Right renal pelvis (tissue), 4 donors: ENCODE results near the gene LIF. TPM values are rescaled to one million over a fixed set of nuclear protein-coding genes. Genes with fewer than 3 reads are reported as not detected.
"Not testable (repeated sequence)": the region's sequence is repeated elsewhere in the genome, so short reads cannot be mapped to it uniquely, and the experiment has no call there.

Experiments used
- DNase-seq, 4 donors: peaks; one replicate each; pipeline ENCODE4 v3.0.0-alpha.2; 2013; ENCODE audit warnings: low read depth in 4 of 4, low spot score in 3 of 4, missing footprints in 1 of 4
- polyA plus RNA-seq, 4 donors: library from polyadenylated mRNA; unstranded; fragments of 120-200 nt; gene quantifications; one replicate each; pipeline ENCODE4 v1.2.1, GENCODE V29; 2013; ENCODE audit not compliant: insufficient read length in 4 of 4

Gene LIF
- polyA plus RNA-seq, 4 donors, result 1.8 to 2.0 (median 1.9) TPM

DNA sequence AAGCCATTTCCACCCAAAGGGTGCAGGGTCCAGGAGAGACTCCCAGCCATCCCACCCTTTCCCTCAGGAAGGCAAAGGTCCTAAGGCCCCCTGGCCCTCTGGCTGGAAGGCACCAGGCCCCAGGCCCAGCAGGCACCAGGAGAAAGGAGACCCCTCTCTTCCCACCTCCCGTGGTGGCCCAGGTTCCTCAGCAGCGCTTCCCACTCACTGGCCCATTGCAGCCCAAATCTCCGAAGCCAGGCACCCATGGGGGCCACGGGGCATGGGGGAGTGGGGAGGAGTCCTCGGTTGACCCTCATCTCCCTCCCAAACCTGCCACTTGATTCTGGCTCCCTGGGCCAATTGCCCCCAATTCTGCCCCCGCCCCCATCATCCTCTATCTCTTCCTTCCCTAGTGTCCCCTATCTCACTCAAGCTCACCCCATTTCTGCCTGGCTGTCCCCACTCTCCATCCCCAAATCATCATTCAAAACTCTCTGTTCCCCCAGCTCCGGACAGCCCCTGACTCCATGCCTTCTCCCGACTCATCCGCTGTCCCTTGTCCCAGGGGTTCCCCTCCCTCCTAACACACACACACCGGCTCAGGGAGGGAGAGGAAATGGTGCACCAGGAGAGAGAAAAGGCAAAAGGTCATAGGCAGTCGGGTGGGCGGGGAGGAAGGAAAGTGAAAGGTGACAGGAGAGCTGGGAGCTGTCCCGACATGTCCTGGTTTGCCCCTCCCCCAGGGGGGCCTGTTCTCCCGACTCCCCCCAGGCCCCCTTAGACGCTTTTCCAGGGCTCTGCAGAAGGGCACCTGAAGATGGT, 1.2 kb downstream of the LIF start:
- no peak for DNase-seq

DNA sequence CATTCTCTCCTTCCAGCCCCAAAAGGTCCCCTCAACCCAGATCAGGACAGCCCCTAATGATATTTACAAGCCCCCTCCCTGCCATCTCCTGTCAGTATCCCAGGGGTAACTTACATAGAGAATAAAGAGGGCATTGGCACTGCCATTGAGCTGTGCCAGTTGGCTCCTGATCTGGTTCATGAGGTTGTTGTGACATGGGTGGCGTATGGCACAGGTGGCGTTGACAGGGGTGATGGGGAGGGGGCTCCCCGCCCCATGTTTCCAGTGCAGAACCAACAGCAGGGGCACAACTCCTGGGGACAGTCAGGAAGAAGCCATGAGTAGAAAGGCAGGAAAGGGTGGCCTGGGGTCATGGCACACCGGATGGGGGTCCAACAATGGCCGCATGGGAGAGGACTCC, 1.9 kb downstream of the LIF start:
- no peak for DNase-seq

DNA sequence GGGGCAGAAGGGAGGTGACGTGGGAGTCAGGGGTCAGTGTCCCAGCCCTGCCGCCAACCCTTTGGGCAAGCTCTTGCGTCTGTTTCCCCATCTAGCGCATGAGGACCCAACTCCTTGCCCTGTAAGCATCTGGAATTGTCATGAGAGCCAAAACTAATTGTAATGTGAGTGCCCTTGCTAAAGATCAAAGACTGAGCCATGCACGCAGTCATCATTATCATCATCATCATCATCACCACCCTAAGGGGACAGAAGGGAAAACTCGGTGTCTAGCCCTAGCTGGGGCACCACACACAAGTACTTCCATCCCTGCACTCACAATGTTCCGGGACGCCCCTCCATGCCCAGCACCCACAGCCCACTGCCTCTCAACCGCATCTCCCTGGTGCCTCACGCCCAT, 2.5 kb downstream of the LIF start:
- DNase-seq, result no peak

DNA sequence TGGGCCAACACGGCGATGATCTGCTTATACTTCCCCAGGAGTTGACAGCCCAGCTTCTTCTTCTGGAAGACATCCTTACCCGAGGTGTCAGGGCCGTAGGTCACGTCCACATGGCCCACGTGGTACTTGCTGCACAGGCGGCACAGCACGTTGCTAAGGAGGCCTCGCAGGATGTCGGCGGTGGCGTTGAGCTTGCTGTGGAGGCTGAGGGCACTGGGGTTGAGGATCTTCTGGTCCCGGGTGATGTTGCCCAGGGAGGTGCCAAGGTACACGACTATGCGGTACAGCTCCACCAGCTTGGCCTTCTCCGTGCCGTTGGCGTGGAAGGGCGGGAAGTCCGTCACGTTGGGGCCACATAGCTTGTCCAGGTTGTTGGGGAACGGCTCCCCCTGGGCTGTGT, 2.9 kb downstream of the LIF start:
- DNase-seq, result no peak

DNA sequence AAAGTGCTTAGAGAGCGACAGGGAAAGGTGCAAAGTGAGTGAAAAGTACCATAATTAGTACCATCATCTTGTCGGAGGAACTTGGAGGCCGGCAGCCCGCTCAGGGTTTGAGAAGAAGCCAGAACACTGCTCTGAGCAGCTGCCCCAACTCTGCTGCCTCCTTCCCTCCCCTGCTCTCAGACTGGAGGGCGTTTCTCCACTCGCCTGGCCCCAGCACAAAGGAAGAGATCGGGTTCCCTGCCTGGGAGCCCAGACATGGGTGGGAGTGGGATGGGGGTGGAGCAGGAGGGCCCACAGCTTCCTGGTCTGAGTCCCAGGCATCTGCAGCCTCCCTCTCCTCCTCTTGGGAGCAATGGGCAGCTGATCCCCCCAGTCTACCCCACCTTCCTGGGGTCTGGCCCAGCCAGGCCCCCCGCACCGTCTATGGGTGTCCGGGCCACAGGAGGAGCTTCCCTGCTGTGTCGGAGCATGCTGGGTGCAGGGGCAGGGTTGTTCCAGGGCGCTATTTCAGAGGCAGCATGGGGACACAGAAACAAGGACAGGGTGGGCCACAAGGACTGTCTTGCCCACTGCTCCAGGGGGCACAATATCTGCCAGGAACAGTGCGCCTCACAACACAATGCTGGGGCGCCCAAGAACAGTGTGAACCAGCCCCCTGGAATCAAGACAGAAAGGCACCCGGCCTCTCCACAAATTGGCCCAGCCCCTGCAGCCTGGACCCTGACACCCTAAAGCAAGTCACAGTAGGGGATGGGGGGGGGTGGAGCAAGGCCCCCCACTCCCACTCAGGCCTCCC, 4.8 kb downstream of the LIF start:
- no peak for DNase-seq

DNA sequence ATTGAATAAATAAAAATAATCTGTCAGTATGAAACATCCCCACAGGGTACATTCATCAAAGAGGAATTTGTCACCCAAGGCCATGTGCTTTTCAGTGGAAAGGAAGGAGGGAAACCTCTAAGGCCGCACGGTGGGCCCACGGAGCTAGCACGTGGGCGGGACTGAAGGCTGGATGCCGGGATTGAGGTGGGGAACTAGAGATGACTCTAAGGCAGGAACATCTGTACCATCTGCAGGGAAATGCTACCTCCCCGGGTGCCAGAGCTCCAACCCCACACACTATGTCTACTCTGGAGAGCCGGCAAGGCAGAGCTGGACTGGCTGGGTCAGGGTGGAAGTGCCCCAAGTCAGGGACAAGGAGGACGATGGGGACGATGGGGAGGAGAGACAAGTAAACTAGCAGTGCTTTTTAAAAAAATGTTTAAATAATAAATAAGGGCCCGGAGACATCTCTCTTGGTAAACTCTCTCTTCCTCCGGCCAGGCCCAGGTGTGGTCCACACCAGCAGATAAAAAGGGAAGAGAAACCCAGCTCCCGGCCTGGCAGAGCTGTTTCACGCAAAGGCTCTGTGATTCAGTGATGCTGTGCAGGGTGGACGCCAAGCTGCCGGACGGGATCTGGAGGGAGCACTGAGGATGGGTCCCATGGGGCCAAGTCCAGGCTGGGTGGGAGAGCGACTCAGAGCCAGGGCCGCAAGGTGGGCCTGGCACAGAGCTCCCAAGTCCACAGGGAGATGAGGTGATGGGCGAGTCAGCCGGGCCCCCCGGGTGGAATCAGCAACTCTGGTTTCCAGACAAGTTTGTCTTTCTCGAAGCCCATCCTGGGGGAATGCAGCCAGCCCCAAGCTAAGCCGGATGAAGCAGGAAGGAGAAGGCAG, 5.8 kb downstream of the LIF start:
- DNase-seq, result no peak

DNA sequence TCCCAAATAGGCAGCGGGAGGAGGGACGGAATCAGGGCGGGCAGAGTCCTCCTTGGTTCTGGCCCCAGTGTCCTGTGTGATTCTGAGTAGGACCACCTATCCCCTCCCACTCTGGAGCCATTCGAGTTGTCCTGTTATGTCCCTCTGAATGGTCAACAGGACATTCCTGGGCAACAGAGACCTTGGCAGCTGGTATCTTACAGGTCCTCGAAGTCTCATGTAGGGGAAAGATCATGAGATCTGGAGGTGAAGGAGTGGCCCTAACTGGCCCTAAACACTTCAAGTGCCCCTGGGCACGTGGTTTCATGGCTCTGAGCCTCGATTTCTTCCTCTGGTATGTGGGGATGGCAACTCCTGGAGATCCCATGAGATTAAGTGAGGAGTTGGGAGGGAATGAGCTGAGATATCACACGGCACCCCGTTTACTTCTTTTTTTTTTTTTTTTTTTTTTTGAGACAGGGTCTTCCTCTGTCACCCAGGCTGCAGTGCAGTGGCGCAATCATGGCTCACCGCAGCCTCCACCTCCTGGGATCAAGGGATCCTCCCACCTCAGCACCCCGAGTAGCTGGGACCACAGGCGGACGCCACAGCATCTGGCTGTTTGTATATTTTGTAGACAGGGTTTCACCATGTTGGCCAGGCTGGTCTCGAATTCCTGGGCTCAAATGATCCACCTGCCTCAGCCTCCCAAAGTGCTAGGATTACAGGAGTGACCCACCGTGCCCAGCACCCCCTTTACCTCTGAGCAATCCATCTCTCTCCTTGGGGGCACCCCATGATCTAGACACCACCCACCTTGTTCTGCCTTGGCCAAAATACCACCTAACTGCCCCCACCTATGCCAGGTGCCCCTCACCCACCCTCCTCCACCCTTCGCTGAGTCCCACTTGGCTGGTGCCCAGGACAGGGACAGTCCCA, 6.8 kb downstream of the LIF start:
- no peak for DNase-seq

DNA sequence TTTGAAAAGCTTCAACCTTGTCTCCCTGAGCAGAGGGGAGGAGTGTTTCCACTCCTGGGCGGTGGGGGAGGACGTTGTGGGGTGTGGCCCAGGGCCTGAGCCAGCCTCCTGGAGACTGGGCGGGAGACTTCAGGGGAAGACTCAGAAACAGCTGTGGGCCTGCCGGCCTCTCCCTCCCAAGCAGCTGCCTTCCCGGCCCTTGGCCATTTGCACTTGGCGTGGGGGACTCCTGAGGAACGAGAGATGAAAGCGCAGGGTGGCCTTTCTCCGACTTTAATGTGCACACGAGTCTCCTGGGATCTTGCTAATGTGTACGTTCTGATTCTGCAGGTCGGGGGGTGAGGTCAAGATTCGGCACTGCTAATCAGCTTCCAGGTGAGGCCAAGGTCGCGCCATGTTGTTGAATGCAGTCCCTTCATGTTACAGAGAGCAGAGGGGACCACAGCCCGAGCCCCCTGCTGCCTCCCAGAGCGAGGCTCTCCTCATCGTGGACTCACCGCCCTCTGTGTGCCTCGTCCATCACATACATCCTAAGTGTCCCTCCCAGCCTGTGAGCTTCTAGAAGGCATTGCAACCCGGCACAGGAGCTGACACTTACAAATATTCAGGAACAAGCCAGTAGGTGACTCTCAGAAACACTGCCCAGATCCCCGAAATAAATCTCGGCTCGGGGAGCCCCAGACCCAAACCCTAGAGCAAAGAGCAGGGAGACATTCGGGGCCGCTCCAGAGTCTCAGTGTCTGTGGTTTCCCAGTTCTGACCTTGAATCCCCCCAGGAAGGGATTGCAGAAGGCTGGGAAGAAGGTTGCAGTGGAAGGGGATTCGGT, 7.7 kb downstream of the LIF start:
- DNase-seq, result no peak

DNA sequence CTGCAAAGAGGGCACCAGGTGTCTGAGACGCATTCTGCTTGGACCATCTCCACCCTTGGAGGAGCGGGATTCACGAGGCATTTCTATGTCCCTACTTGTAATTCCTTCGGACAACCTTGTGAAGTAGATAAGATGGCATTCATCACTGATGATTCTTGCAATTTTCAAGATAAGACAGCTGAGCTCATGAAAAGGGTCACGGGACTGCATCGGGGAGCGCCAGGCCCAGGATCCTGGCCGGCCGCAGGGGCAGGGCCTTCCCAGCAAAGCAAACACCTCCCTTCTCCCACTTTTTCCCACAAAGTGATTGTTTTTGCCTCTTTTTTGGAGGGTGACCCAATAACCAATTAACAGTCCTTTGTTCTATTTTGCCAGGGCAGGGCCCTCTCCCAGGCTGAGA, 8.4 kb downstream of the LIF start:
- no peak for DNase-seq

DNA sequence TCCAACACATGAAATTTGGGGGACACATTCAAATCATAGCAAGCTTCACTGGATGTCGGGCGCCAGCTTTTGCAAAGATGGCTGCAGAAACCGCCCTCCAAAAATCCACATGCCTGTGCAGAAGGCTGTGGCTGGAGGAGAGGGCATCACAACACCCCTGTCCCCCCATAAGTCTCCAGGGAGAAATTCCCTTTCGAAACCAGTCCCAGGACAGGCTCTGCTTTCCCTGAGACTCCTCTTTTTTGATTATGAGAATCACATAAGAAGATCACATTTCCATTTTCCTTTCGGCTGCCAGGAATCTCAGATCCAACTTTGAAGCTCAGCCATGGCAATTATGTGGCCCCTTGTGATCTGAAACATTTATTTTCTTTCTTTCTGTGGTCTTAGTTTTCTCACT, 9.7 kb downstream of the LIF start:
- DNase-seq, result no peak

DNA sequence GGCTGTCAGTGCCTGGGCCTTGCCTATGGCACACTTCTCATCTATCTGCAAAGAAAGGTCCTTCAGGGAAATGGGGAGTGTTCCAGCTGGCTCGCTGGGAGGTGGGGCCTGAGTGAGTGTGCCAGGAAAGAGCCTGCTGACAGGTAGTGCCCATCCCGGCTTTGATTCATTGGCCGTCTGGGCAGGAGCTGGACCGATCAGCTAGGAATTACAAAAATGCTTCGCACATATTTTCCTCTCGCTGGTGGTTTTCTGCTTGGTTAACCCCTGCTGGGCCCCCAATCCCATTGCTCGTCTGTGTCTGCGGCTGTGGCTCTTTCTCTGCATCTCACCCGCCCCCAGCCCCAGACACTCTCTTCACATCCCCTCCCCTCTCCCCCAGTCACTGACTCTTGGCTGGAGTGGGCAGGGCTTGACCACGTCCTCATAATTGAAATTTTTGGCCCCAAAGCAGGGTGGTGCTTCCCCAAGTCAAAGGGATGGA, 10.8 kb downstream of the LIF start:
- DNase-seq, result no peak

DNA sequence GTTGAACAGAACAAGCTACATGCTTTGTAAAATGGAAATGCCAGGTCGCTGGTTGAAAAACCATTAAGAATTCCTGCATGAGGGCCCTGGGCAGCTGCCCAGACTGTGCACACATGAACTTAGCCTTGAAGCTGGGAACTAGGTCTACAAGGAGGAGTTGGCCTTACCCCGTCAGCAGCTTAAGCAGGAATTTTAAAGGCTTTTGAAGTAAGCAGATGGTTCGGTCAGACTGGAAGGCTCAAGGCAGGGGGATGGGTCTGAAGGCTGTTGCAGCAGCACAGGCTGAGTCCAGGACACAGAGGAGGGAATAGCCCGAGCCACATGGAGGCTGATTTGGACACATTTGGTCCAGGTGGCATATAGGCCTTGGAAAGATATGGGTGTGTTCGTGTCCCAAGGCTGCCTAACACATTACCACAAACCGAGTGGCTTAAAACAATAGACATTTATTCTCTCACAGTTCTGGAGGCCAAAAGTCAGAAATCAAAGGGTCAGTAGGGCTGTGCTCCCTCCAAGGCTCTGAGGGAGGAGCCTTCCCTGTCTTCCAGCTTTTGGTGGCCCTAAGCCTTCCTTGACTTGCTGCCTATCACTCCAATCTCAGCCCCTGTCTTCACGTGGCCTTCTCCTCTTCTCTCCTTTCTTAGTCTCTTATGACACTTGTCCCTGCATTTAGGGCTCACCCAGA, 11.6 kb downstream of the LIF start:
- DNase-seq, result no peak

DNA sequence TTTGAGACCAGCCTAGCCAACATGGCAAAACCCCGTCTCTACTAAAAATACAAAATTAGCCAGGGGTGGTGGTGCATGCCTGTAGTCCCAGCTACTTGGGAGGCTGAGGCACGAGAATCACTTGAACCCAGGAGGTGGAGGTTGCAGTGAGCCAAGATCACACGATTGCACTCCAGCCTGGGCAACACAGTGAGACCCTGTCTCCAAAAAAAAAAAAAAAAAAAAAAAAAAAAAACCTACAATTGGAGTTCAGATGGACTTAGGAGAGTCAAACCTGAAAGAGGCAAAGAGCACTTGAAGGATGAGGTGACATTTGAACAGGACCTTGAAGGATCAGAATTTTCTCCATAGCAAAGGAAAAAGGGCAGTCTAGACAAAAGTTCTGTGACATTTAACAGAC, 12.2 kb downstream of the LIF start:
- DNase-seq, result not testable (repeated sequence)

DNA sequence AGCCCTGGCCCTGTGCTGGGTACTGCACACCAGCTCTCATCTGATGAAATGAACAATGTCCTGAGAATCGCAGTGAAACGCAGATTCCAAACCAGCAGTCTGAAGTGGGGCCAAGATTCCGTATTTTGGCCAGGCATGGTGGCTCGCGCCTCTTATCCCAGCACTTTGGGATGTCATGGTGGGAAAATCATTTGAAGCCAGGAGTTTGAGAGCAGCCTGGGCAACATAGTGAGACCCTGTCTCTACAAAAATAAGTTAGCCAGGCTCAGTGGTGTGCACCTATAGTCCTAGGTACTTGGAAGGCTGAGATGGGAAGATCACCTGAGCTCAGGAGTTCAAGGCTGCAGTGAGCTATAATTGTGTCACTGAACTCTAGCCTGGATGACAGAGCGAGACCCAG, 13.0 kb downstream of the LIF start:
- no peak for DNase-seq

DNA sequence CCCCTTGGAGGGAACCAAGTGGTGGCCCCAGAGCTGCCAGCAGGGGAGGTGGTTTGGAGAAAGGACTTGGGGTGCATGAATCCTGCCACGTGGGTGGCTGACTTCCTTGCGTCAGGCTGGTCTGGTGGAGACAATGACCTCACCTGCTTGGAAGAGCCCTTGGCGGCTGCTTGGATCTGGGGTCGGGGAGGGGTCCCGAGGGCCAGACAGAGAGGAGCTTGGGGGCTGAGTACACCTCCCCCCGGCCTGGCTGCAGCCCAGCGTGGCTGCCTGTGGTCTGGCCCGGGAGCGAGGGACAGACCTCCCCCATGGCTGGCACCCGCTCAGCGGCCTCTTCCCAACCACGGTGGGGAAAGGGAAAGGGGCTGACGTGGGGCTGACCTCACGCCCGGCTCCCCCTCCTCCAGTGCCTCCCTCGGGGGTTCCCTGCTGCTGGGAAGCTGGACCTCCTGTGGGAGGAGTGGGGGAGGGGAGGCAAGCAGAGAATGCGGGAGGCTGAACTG, 13.8 kb downstream of the LIF start:
- no peak for DNase-seq

DNA sequence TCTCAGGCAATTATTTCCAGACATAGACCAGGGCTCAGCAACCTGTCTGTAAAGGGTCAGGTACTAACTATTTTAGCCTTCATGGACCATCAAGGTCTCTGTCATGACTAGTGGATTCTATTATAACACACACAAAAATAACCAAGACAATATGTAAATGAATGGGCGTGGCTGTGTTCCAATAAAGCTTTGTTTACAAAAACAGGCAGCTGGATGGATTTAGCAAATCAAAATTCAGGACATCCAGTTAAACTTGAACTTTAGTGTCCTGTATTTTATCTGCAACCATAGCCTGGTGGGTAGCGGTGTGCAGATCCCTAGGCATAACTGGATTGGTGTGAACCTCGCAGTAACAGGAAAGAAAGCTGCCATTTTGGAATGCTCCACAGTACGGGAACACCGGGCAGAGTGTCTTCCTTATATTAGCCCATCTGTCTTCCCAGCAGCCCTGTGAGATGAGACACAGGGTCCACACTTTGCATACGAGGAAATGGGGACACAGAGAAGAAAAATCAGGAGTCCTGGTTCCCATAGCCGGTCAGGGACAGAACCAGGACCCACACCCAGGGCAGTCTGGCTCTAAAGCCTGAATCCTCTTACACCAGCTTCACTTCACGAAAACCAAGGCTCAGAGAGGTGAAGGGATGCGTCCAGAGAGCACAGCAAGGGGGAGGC, 15.6 kb downstream of the LIF start:
- DNase-seq, result no peak

DNA sequence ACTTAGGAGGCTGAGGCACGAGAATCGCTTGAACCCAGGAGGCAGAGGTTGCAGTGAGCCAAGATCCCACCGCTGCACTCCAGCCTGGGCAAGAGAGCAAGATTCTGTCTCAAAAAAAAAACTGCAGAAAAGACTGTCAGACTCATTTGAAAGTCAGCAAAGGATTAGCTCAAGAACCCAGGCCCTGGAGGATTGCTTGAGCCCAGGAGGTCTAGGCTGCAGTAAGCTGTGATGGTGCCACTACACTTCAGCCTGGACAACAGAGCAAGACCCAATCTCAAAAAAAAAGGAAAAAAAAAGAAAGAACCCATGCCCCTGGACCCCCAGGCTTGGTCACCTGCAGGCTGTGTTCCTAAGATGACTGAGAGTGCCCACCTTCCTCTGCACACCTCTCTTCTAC, 16.2 kb downstream of the LIF start:
- DNase-seq, result no peak
